WI38 (cell line): Measurements from ENCODE around the gene NEIL3.

Experiments used
- H3K4me3 ChIP-seq: 2 replicates; pipeline ENCODE4 v1.5.1; 2011; ENCODE audit warnings: low read depth, mild to moderate bottlenecking, control low read depth, low read length
- CTCF ChIP-seq: IDR thresholded peaks from 2 replicates; pipeline ENCODE4 v1.5.1; 2012; ENCODE audit warnings: low read depth, mild to moderate bottlenecking, control low read depth, low read length

Gene NEIL3

GRCh38 chr4:177384856-177385397 lies 75.3 kb downstream of the NEIL3 start:
- TF ChIP-seq CTCF, result no peak
- H3K4me3 ChIP-seq, result no peak overlapping the region

- TF ChIP-seq CTCF, result no peak
- H3K4me3 ChIP-seq, result no peak overlapping the region
Observed at GRCh38 chr4:177385576-177386277, 76.1 kb downstream of the NEIL3 start.

GRCh38 chr4:177386278-177386815 lies 76.7 kb downstream of the NEIL3 start:
- no peak for TF ChIP-seq CTCF

GRCh38 chr4:177391287-177391686 lies 81.6 kb downstream of the NEIL3 start:
- TF ChIP-seq CTCF, result no peak
- no peak overlapping the region for H3K4me3 ChIP-seq

More at GRCh38 chr4:177386278-177386815, 76.7 kb downstream of the NEIL3 start:
- no peak overlapping the region for H3K4me3 ChIP-seq

GRCh38 chr4:177391953-177392352 lies 82.3 kb downstream of the NEIL3 start:
- no peak for TF ChIP-seq CTCF
- H3K4me3 ChIP-seq, result no peak overlapping the region

- no peak for TF ChIP-seq CTCF
- H3K4me3 ChIP-seq, result no peak overlapping the region
Observed at GRCh38 chr4:177393236-177393635, 83.6 kb downstream of the NEIL3 start.

GRCh38 chr4:177396352-177396751 lies 86.7 kb downstream of the NEIL3 start:
- TF ChIP-seq CTCF, result no peak
- no peak overlapping the region for H3K4me3 ChIP-seq
